ENCODE measurements around the gene ASXL1. TPM values are rescaled to one million over a fixed set of nuclear protein-coding genes. Genes with fewer than 3 reads are reported as not detected.
A peak's percentile ranks its signal among the peaks of the same experiment; 100 is the strongest.
"Not testable (repeated sequence)": the region's sequence is repeated elsewhere in the genome, so short reads cannot be mapped to it uniquely, and the experiment has no call there.

Gene ASXL1
- total RNA-seq, 1 donor from 2014 or later: 27.0 TPM

DNA sequence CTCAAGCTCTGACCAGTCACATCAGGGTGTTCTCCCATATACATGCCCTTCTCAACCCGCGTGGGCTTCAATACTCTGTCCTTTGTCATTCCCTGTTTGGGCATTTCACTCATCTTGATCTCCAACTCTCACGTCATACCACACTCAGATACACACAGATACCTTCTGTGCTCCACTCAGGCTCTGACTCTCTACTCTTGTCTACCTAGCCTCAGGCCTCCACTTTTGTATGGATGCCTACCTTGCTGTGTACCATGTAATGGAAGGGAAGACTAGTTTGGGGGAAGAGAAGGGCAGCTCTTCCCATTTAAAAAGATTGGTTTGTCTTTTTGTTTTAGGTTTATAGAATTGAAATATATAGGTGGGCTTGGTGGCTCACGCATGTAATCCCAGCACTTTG lies 48.6 kb downstream of the ASXL1 start:
- no peak for DNase-seq (ENCODE audit: low read depth)

DNA sequence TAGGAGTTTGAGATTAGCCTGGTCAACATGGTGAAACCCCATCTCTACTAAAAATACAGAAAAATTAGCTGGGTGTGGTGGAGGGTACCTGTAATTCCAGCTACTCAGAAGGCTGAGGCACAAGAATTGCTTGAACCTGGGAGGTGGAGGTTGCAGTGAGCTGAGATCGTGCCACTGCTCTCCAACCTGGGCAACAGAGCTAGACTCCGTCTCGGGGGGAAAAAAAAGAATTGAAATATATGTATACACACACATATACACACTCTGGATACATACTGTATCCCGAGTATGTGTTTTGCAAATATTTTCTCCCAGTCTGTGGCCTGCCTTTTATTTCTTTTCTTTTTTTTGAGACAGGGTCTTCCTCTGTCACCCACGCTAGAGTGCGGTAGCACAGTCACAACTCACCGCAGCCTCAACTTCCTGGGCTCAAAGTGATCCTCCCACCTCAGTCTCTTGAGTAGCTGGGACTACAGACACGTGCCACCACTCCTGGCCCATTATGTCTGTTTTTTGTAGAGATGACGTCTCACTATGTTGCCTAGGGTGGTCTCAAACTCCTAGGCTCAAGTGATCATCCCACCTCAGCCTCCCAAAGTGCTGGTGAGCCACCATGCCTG lies 49.1 kb downstream of the ASXL1 start:
- DNase-seq (ENCODE audit: low read depth): not testable (repeated sequence)

DNA sequence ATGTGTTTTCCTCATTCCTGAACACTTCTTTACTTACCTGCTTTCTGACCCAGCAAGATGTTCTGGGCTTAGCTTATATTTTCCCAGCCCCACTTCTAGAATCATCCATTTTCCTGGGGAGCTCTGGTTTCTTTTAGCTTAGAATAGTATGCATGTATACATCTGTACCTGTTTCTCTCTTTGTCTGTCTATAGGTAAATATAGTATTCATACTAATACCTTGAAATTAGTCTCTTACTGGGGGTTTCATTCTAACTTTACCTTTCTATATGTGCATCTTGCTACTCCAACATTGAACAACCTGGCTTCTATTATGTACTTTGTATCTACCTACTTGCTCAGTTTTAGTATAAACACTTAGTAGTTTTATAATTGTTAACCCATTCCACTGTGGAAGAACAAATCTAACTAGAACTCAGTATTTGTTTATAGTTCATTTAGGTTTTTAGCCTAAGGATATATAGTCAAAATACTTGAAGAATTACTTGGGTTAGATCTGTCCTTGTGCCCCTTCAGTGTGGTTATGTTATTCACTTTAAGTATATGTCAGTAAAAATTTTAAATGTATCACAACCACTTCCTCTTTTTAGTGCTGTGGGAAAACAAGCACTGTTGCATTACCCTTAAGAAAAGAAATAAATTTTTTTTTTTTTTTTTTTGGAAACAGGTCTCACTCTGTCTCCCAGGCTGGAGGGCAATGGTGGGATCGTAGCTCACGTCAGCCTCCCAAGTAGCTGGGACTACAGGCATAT lies 54.0 kb downstream of the ASXL1 start:
- no peak for DNase-seq (ENCODE audit: low read depth)

DNA sequence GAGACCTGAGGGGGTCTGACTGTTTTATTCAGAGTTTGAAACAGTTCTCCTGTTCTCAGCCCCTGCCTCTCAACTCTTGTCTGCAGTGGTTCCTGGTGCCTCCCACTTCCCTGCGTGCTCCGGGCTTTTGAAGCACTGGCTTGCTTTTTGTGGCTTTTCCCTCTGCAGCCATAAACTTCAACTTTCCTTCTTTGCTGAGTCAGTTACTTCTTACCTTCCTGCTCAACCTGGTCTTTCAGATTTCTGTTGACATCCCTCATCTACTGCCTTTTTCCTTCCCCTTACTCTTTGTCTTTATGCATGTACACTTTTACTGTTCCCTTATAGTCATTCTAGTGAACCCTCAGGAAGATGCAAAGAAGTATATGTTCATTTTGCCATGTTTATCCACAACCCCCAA lies 57.4 kb downstream of the ASXL1 start:
- no peak for DNase-seq (ENCODE audit: low read depth)

DNA sequence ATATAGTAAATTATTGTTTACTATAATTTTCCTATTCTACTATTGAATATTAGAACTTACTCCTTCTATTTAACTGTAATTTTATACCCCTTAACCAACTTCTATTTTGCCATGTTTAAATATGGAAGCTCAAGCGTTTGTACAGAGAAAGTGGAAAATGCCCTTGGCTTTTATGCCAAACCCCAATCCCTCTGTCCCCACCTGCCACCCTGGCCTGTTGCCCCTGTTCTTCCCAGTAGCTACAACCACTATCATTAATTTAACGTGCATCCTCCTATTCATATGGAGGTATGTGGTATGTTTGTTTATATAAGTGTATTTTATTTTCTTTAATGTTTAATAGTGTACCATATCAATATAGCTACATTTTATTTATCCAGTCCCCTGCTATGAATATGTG lies 58.1 kb downstream of the ASXL1 start:
- DNase-seq (ENCODE audit: low read depth): peak; percentile 14

DNA sequence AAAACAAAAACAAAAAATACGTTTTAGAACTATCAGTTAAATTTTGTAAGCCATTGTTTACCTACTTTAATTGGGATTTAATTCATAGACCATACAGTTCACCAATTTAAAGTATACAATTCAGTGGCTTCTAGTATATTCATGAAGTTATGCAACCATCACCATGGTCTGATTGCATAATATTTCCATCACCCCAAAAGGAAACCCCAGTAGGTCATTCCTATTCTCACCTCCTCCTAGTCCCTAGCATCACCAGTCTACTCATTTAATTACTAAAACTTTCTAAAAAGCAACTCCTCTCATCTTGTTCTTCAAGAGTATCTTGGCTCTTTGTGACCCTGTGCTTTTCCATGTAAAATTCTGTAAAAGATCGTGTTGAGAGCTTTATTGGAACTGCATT lies 60.2 kb downstream of the ASXL1 start:
- no peak for DNase-seq (ENCODE audit: low read depth)

DNA sequence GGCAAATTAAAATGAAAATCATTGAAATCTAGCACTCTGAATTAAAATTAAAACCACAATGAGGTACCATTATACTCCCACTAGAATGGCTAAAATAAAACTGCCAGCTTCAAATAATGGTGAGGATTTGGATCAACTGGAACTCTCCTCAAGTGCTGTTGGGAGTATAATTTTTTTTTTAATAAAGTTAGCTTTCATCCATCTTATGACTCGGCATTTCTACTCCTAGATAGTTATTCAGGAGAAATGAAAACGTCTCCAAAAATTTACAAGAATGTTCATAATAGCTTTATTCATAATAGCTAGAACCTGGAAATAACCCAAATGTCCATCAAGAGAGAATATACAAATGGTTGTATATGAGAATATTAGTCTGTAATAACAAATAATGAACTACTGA lies 63.2 kb downstream of the ASXL1 start:
- DNase-seq (ENCODE audit: low read depth): no peak

DNA sequence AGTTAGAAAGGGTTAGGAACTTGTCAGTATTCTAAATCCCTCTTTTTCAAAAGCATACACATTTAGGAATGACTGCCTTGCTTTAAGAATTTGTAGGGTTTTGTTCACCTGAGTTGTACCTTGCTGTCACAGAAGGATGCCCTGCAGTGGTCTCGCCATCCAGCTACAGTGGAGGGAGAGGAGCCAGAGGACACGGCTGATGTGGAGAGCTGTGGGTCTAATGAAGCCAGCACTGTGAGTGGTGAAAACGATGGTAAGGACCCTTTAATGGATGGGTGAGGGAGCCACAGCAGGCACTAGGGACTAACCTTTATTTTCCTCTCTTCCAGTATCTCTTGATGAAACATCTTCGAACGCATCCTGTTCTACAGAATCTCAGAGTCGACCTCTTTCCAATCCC lies 69.9 kb downstream of the ASXL1 start:
- no peak for DNase-seq (ENCODE audit: low read depth)

DNA sequence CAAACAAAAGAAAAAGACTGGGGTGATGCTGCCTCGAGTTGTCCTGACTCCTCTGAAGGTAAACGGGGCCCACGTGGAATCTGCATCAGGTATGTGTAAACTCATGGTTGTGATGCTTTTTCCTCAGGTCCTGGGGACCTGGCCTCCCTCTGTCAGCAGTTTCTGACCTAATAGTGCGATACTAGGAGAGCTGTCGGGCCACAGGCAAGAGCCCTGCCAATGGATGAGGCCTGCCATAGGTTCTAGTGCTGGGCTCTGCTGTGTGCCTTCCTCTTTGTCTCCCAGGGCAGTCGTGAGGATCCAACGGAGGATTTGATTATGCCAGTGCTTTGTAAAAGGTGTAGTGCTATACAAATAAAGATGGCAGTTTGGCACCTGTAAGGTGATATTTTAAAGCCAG lies 71.2 kb downstream of the ASXL1 start:
- no peak for DNase-seq (ENCODE audit: low read depth)

DNA sequence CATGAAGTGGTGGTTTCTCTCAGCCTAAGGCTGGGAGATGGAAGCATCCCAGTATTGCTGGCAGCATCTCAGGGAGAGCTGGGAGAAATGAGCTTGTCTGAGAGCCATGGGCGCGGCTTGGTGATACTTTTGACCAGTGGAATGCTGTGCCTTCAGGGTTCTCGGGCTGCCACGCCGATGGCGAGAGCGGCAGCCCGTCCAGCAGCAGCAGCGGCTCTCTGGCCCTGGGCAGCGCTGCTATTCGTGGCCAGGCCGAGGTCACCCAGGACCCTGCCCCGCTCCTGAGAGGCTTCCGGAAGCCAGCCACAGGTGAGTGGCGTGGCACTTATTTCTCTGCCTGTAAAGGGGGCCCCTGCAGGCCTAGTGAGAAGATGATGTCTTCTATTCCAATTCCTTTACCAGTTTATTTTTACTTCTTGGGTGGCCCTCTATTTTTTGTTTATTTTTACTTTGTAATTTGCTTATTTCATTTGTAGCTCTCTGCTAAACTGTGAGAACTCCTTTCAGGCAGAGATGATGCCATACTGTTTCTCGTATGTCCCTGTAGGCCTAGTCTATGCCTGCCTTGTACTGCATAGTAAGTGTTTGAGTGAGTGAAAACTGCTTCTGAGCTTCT lies 71.7 kb downstream of the ASXL1 start:
- no peak for DNase-seq (ENCODE audit: low read depth)

DNA sequence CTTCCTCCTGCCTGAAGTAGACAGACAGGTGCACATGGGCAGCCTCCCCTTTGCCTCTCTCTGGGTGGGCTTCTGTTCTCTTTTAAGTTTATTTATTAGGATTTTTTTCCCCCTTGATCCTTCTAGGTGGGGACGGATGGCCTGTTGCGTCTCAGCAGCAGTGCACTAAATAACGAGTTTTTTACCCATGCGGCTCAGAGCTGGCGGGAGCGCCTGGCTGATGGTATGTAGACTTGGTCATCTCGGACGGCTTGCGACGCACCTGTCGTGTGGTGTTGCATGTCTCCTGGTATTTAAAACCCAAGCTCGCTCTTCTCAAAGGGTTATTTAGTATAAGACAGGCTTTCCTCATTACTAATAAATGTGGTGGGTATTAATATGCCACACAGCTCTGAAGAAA lies 73.3 kb downstream of the ASXL1 start:
- no peak for DNase-seq (ENCODE audit: low read depth)

DNA sequence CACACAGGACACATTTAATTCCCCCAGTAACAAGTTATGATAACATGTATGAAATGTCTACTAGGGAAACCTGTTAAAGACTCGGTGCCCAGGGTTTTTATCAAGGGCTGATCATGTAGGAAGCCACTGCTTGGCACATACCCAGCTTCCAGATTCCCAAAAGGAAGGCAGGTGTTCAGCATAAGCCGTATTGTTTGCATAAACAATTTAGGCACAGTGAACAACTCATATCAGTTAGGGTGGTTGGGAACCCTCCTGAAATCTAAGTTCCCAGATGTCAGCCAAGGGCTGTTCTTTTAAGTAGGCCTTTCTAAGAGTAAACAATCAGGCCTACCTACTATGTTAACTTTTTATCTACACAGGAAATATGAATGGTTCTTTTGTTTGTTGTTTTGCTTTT lies 74.1 kb downstream of the ASXL1 start:
- no peak for DNase-seq (ENCODE audit: low read depth)

DNA sequence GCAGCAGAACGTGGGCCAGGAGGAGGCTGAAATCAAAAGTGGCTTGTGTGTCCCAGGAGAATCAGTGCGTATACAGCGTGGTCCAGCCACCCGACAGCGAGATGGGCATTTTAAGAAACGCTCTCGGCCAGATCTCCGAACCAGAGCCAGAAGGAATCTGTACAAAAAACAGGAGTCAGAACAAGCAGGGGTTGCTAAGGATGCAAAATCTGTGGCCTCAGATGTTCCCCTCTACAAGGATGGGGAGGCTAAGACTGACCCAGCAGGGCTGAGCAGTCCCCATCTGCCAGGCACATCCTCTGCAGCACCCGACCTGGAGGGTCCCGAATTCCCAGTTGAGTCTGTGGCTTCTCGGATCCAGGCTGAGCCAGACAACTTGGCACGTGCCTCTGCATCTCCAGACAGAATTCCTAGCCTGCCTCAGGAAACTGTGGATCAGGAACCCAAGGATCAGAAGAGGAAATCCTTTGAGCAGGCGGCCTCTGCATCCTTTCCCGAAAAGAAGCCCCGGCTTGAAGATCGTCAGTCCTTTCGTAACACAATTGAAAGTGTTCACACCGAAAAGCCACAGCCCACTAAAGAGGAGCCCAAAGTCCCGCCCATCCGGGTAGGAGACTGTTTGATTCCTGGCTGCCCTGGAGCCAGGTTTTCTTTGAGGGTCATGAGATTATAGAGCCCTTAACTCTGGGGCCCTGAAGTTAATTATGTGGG lies 75.3 kb downstream of the ASXL1 start:
- DNase-seq (ENCODE audit: low read depth): no peak

DNA sequence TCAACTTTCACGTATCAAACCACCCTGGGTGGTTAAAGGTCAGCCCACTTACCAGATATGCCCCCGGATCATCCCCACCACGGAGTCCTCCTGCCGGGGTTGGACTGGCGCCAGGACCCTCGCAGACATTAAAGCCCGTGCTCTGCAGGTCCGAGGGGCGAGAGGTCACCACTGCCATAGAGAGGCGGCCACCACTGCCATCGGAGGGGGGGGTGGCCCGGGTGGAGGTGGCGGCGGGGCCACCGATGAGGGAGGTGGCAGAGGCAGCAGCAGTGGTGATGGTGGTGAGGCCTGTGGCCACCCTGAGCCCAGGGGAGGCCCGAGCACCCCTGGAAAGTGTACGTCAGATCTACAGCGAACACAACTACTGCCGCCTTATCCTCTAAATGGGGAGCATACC lies 76.3 kb downstream of the ASXL1 start:
- DNase-seq (ENCODE audit: low read depth): no peak

DNA sequence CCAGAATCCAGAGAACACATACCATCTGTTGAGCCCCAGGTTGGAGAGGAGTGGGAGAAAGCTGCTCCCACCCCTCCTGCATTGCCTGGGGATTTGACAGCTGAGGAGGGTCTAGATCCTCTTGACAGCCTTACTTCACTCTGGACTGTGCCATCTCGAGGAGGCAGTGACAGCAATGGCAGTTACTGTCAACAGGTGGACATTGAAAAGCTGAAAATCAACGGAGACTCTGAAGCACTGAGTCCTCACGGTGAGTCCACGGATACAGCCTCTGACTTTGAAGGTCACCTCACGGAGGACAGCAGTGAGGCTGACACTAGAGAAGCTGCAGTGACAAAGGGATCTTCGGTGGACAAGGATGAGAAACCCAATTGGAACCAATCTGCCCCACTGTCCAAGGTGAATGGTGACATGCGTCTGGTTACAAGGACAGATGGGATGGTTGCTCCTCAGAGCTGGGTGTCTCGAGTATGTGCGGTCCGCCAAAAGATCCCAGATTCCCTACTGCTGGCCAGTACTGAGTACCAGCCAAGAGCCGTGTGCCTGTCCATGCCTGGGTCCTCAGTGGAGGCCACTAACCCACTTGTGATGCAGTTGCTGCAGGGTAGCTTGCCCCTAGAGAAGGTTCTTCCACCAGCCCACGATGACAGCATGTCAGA lies 77.4 kb downstream of the ASXL1 start:
- DNase-seq (ENCODE audit: low read depth): no peak

DNA sequence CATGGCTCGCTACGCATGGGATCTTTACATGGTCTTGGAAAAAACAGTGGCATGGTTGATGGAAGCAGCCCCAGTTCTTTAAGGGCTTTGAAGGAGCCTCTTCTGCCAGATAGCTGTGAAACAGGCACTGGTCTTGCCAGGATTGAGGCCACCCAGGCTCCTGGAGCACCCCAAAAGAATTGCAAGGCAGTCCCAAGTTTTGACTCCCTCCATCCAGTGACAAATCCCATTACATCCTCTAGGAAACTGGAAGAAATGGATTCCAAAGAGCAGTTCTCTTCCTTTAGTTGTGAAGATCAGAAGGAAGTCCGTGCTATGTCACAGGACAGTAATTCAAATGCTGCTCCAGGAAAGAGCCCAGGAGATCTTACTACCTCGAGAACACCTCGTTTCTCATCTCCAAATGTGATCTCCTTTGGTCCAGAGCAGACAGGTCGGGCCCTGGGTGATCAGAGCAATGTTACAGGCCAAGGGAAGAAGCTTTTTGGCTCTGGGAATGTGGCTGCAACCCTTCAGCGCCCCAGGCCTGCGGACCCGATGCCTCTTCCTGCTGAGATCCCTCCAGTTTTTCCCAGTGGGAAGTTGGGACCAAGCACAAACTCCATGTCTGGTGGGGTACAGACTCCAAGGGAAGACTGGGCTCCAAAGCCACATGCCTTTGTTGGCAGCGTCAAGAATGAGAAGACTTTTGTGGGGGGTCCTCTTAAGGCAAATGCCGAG lies 78.2 kb downstream of the ASXL1 start:
- DNase-seq (ENCODE audit: low read depth): no peak

DNA sequence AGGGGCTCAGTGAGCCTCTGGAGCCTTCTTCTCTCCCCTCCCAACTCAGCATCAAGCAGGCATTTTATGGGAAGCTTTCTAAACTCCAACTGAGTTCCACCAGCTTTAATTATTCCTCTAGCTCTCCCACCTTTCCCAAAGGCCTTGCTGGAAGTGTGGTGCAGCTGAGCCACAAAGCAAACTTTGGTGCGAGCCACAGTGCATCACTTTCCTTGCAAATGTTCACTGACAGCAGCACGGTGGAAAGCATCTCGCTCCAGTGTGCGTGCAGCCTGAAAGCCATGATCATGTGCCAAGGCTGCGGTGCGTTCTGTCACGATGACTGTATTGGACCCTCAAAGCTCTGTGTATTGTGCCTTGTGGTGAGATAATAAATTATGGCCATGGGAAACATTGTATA lies 78.8 kb downstream of the ASXL1 start:
- no peak for DNase-seq (ENCODE audit: low read depth)

DNA sequence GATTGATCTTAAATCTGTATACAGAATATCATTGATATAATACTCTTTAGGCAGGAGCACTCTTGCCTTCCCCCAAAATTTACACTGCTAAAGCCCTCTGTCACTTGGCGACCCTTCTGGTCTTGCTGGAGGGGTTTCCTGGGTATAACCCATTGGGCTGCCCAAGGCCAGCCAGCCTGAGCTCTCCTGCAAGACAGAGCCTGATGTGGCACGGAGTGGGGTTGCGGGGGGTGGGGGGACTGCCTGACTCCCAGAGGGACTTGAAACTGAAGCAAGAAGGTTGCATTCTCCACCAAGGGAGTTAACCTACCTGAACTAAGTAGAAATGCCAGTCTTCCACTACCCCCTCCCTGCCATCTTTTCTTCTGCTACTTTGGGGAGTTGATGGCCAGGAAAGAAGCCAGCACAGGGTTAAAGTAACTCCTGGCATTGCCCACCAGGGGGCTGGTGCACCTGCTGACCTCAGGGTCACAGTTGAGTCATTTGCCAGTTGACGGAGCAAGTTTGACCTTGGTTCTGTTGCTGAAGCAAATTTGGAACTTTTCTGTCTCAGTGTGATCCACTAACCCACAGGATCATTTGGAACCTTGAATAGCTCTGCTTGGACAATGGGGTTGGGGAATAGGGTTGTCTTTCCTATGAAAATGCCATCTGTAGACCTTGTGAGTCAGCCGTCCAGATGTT lies 79.4 kb downstream of the ASXL1 start:
- no peak for DNase-seq (ENCODE audit: low read depth)

DNA sequence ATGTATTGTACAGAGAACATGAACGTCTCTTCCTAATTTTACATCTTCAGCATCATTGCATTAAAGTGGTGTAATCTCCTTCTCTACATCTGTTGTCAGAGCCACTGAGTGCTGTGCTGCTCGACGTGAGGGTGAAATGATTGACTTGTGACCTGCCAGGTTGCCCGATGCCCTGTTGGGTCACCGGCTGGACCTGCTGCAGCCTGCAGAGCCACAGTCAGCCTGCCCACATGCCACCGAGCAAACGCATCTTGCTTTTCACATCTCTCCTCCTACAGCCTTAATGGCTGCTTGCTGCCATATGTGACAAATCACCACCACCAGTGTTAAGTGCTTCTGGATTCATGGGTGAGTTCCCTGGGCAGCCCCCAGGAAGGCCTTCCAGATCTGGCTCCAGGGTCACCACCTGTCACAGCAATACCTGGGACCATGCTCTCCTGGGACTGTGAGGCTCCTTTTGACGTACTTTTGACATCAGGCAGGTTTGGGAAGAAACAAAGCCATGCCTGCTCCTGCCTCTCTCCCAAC lies 80.3 kb downstream of the ASXL1 start:
- DNase-seq (ENCODE audit: low read depth): no peak
